HG03175 (cell line): ENCODE data around the gene LTA4H.
"Not testable (repeated sequence)": the region's sequence is repeated elsewhere in the genome, so short reads cannot be mapped to it uniquely, and the experiment has no call there.

Experiments
- ATAC-seq: cut with Tn5 transposase; IDR thresholded peaks from one replicate; pipeline ENCODE4 v1.9.1; 2021; ENCODE audit warnings: mild to moderate bottlenecking, moderate library complexity; ENCODE audit not compliant: unreplicated experiment

LTA4H gene

GRCh38 chr12:96035283-96036236, at the start of gene LTA4H:
Gene LTA4H, minus strand, starts transcription at chr12:96035587. Its CDS starts 68 bp downstream, at chr12:96035519.
- ATAC-seq = peak; percentile 92

DNA sequence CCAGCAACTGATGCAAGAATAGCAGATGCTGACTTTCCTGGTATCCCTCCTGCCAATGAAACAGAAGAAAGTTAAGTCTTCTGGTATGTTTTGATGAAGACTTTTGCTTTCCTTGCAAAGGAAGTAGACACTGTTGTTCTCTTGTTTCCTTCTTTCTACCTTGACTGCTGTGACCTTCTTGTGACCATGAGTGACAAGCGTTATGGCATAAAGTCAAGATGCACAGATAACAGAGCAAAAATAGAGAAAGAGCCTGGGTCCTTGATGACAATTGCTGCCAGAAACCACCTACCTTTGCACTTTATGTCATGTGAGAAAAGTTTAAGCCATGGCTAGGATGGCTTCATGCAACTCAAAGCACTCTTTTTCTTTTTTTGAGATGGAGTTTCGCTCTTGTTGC, 49.2 kb upstream of the LTA4H start:
- no peak for ATAC-seq

- ATAC-seq = no peak
These were observed 47.8 kb upstream of the LTA4H start for GRCh38 chr12:96083020-96083719.

GRCh38 chr12:96081596-96081995, 46.2 kb upstream of the LTA4H start:
- ATAC-seq = no peak

DNA sequence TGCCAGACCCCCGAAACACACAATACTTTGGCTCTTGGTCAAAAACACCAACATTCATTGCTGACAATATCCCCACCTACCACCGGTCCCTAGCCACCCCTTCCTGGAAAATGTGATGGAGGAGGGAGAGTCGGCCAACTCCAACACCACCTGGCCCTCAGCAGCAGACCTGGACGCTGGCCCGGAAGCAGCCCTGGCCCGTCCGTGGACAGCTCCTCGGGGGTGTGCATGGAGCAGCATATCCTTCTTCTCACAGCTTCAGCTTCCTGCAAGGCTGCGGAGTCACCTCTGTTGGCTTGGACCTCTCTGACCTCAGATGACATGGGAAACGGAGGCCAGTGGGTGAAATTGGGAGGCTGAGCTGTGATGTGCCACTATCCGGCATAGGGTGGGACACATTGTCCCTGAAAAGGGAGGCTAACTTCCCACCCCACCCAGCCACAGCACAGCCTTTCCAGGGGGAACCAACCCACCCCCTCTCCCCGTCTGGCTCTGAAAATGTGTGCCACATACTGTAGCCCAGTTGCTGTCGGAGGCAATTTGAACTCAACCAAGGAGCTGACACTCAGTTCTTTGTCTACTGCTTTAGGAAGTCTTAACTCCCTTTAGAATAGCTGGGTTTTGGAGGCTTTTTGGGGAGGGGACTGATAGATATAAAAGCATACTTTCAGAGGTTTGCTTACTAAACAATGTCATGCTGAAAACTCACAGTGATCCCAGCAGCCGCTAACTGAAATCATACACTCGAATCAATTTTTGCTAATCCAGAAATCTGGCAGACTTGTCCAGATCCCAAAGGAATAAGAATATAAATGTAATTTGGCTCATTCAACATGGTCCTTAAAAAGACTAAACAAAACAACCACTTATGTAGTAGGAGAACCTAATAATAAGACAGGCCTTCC, 43.1 kb upstream of the LTA4H start:
- ATAC-seq = no peak

DNA sequence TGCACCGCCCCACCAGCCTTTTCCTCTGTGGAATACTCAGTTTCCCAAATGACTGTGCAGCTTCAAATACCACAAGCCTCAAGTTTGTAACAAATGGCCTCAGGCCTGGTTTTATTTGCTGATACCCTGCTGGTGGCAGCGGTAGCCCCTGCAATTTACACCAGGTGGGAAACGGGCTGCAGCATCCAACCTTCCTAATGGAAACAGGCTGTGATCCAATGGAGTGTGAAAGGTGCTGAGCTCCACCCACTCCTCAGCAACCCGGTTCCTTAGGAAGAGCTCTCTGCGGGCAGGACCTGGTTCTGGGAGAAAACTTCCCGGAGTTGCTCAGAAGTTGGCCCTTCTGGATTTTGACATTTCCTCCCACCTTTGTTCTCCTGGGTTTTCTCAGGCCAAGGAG, 41.7 kb upstream of the LTA4H start:
- ATAC-seq = no peak

GRCh38 chr12:96075560-96075959, 40.2 kb upstream of the LTA4H start:
- ATAC-seq = no peak

GRCh38 chr12:96073346-96074330, 38.3 kb upstream of the LTA4H start:
- ATAC-seq = no peak

- no peak for ATAC-seq
These were observed 35.4 kb upstream of the LTA4H start for GRCh38 chr12:96070670-96071279.

- ATAC-seq = no peak
These were observed 34.3 kb upstream of the LTA4H start for GRCh38 chr12:96069511-96070231.

DNA sequence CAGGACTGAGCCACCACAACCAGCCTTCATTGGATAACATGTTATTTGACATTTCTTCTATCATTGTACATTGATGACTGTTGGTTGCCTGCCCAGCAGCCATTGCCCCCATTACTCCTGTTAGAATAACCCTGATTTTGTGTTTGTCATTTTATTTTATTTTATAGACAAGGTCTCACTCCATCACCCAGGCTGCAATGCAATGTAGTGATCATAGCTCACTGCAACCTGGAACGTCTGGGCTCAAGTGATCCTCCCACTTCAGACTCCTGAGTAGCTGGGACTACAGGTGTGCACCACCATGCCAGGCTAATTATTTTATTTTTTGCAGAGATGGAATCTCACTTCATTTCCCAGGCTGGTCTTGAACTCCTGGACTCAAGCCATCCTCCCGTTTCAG, 33.2 kb upstream of the LTA4H start:
- no peak for ATAC-seq

DNA sequence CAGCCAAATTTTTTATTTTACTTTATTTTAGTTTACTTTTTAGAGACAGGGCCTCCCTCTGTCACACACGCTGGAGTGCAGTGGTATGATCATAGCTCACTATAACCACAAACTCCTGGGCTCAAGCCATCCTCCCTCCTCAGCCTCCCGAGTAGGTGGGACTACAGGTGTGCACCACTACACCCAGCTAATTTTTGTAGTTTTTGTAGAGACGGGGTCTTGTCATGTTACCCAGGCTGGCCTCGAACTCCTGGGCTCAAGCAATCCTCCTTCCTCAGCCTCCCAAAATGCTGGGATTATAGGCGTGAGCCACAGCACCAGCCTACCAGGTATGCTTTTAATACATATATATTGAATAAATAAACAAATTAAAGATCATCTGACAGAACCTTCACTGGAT, 32.7 kb upstream of the LTA4H start:
- no peak for ATAC-seq

DNA sequence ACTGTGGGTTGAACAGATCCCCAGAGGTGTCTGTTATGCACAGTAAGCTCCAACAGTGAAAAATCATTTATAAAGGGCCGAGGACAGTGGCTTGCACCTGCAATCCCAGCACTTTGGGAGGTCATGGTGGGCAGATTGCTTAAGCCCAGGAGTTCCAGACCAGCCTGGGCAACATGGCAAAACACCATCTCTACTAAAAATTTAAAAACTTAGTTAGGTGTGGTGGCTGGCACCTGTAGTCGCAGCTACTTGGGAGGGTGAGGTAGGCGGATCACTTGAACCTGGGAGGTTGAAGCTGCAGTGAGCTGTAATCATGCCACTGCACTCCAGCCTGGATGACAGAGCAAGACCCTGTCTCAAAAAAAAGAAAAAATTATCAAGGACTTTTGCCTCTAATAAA, 30.4 kb upstream of the LTA4H start:
- ATAC-seq = not testable (repeated sequence)

GRCh38 chr12:96064966-96065365, 29.6 kb upstream of the LTA4H start:
- ATAC-seq = no peak

GRCh38 chr12:96064271-96064670, 28.9 kb upstream of the LTA4H start:
- ATAC-seq = no peak

DNA sequence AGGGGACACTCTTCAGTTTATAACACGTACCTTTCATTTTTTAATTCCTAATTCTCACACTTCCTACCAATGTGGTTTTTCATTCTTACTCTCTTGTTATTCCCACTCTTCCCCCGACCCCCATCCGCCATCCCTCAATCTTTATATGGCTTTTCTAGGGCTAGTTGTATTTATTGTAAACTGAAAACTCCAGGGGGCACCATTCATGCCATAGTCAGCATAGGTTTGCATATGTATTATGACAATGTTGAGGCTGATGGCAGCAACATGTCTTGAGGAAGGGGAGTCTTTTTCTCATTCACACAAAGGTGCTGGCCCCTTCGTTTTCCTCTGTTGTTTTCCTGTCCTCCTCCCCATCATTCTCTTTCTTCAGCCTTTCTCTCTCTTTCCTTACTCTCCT, 27.7 kb upstream of the LTA4H start:
- no peak for ATAC-seq

GRCh38 chr12:96061864-96062453, 26.6 kb upstream of the LTA4H start:
- peak; percentile 80 for ATAC-seq

- no peak for ATAC-seq
These were observed 25.9 kb upstream of the LTA4H start for GRCh38 chr12:96061323-96061722.
